ENCODE results near the gene DLGAP1. TPM values are rescaled to one million over a fixed set of nuclear protein-coding genes. Genes with fewer than 3 reads are reported as not detected.

Gene DLGAP1
- polyA plus RNA-seq, 1 of the 3 experiments (the other 2 are of a cell fraction), result not detected

DNA sequence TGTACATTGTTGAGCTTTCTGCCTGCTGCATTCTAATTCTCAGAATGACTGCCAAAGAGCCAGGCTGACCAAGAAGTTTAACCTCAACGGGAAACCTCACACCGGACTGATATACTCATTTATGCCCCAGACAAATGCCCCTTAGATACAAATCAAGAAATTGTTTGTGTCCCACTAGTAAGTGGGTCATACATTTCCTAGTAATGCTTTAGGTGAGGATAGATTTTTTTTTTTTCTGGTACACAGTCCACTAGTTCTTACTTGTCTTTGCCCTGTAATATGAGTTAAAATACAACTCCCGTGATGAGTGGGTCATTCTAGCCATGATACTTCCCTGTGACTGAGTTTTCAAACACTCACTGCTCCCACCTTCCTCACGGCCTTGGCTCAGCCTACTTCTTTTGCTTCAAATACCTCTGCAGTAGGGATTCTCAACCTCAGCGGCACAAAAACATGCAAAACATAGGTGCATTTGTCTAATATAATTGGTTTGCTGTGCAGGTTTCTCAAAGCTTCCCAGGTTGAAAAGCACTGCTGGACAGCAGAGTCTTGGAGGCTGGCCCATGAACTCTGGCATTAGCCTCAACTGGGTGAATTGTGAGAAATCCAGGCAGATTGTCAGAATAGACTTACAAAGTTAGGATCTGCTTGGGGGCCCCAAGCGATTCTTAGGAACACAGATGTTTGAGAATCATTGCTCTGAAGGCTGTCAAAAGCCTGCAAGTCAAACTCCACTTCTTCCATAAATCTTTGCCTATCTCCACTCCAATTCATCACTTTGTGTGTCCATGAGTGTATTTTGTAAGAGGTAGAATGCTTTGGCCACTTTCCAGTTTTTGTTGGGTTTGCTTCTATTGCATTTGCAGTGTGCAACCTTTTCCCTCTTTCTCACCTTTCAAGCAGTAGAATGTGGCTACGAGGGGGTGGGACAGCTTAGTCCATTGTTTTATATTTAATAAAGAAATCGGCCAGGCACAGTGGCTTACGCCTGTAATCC, 969.7 kb downstream of the DLGAP1 start:
- Histone ChIP-seq H3K4me2 (no peak overlapping the region), H3K4me1 (ENCODE audit: control insufficient read depth in 1 of 2, insufficient read depth in 2 of 2, low read depth in 1 of 2, low read length in 1 of 2) (no peaks in the 10 kb centered on the region), H3K27ac (ENCODE audit: low read depth in 2 of 2, low read length in 1 of 2) (no peak overlapping the region), H4K20me1 (ENCODE audit: insufficient read depth) (no peaks in the 10 kb centered on the region), H3K27me3 (ENCODE audit: insufficient read depth) (no peaks in the 10 kb centered on the region), H3K9ac (no peak overlapping the region), H3K9me2 (no peaks in the 10 kb centered on the region), H3K36me3 (replicated peaks in 1 of 2; ENCODE audit: control insufficient read depth in 1 of 2, insufficient read depth in 2 of 2, low read length in 1 of 2) (no peaks in the 10 kb centered on the region), H3K4me3 (ENCODE audit: low read depth in 2 of 2, low read length in 1 of 2) (no peak overlapping the region), H3F3A (replicated peaks; ENCODE audit: insufficient read depth) (no peaks in the 10 kb centered on the region), H3K9me3 (no peaks in the 10 kb centered on the region), H3K79me2 (ENCODE audit: insufficient read depth) (no peaks in the 10 kb centered on the region), H2AFZ (ENCODE audit: low read depth) (no peak overlapping the region)
- CTCF ChIA-PET, result interaction anchor here (1.2 to 1.6 kb wide), 3 partner anchors 8 to 109 kb away, joined by 3 to 7 read pairs (median 5); no protein-coding TSS in a partner anchor
- no peak for DNase-seq
- TF ChIP-seq EP300 (IDR thresholded peaks at IDR 0.05; ENCODE audit: borderline replicate concordance in 1 of 2, low read depth in 1 of 2, low read length in 1 of 2) (no peak), RAD21 (IDR thresholded peaks at IDR 0.05; ENCODE audit: low read length) (no peak), FOSL2 (IDR thresholded peaks at IDR 0.05; ENCODE audit: borderline replicate concordance, low read depth) (no peak)
- TF ChIP-seq, protein P1, sequence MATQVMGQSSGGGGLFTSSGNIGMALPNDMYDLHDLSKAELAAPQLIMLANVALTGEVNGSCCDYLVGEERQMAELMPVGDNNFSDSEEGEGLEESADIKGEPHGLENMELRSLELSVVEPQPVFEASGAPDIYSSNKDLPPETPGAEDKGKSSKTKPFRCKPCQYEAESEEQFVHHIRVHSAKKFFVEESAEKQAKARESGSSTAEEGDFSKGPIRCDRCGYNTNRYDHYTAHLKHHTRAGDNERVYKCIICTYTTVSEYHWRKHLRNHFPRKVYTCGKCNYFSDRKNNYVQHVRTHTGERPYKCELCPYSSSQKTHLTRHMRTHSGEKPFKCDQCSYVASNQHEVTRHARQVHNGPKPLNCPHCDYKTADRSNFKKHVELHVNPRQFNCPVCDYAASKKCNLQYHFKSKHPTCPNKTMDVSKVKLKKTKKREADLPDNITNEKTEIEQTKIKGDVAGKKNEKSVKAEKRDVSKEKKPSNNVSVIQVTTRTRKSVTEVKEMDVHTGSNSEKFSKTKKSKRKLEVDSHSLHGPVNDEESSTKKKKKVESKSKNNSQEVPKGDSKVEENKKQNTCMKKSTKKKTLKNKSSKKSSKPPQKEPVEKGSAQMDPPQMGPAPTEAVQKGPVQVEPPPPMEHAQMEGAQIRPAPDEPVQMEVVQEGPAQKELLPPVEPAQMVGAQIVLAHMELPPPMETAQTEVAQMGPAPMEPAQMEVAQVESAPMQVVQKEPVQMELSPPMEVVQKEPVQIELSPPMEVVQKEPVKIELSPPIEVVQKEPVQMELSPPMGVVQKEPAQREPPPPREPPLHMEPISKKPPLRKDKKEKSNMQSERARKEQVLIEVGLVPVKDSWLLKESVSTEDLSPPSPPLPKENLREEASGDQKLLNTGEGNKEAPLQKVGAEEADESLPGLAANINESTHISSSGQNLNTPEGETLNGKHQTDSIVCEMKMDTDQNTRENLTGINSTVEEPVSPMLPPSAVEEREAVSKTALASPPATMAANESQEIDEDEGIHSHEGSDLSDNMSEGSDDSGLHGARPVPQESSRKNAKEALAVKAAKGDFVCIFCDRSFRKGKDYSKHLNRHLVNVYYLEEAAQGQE (IDR thresholded peaks at IDR 0.05; ENCODE audit: low read depth, low read length), result peak; percentile 26; the same call in 1 of the 2 replicates
- POLR2A ChIA-PET, result no interaction called here
- 89% methylated on average over 9 of the region's 9 CpGs for WGBS (ENCODE audit: low lambda C conversion rate)

DNA sequence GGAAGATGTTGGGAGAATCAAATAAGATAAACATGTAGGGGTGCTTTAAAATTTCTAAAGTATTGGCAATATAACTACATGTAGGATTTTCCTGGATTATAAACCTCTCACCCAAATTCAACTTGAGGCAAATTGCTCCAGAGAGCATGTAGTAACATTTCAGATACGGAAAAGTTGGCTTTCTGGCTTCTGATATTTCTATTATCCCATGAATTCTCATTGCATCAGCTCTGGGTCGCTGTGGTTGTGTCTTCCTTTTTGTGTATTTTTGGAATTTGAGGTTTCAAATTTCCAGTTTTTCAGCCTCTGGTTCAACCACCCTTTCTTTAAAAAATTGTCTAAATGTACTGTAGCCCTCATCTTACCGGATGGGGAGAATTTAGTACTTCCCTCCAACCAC, 972.8 kb downstream of the DLGAP1 start:
- Histone ChIP-seq H3K4me1 (ENCODE audit: control insufficient read depth in 1 of 2, insufficient read depth in 2 of 2, low read depth in 1 of 2, low read length in 1 of 2) (no peaks in the 10 kb centered on the region), H2AFZ (ENCODE audit: low read depth) (no peak overlapping the region), H3F3A (replicated peaks; ENCODE audit: insufficient read depth) (no peaks in the 10 kb centered on the region), H3K9ac (no peak overlapping the region), H3K27ac (ENCODE audit: low read depth in 2 of 2, low read length in 1 of 2) (no peak overlapping the region), H3K9me3 (no peaks in the 10 kb centered on the region), H3K27me3 (ENCODE audit: insufficient read depth) (no peaks in the 10 kb centered on the region), H3K4me2 (no peak overlapping the region), H4K20me1 (ENCODE audit: insufficient read depth) (no peaks in the 10 kb centered on the region), H3K36me3 (replicated peaks in 1 of 2; ENCODE audit: control insufficient read depth in 1 of 2, insufficient read depth in 2 of 2, low read length in 1 of 2) (no peaks in the 10 kb centered on the region), H3K9me2 (no peaks in the 10 kb centered on the region), H3K79me2 (ENCODE audit: insufficient read depth) (no peaks in the 10 kb centered on the region), H3K4me3 (ENCODE audit: low read depth in 2 of 2, low read length in 1 of 2) (no peak overlapping the region)
- 82% methylated on average over 3 of the region's 3 CpGs for WGBS (ENCODE audit: low lambda C conversion rate)
- ChIA-PET CTCF (interaction anchor here (0.8 to 2.7 kb wide), 10 partner anchors 9 to 199 kb away, joined by 3 to 8 read pairs (median 4); no protein-coding TSS in a partner anchor), POLR2A (no interaction called here)
- no peak for DNase-seq
- no peak for TF ChIP-seq EZH2phosphoT487 (IDR thresholded peaks at IDR 0.05; ENCODE audit: borderline replicate concordance, low read depth)
- TF ChIP-seq, protein P2, sequence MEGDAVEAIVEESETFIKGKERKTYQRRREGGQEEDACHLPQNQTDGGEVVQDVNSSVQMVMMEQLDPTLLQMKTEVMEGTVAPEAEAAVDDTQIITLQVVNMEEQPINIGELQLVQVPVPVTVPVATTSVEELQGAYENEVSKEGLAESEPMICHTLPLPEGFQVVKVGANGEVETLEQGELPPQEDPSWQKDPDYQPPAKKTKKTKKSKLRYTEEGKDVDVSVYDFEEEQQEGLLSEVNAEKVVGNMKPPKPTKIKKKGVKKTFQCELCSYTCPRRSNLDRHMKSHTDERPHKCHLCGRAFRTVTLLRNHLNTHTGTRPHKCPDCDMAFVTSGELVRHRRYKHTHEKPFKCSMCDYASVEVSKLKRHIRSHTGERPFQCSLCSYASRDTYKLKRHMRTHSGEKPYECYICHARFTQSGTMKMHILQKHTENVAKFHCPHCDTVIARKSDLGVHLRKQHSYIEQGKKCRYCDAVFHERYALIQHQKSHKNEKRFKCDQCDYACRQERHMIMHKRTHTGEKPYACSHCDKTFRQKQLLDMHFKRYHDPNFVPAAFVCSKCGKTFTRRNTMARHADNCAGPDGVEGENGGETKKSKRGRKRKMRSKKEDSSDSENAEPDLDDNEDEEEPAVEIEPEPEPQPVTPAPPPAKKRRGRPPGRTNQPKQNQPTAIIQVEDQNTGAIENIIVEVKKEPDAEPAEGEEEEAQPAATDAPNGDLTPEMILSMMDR (IDR thresholded peaks at IDR 0.05), result no peak
- no peak for TF ChIP-seq ELF1 (IDR thresholded peaks at IDR 0.05)
